SK-N-MC (cell line): ENCODE data around the gene DNMT3B.

Source experiments
- FOXP2 ChIP-seq: optimal IDR thresholded peaks from 2 replicates; pipeline ENCODE3; 2011; ENCODE audit warnings: mild to moderate bottlenecking, moderate library complexity; ENCODE audit not compliant: insufficient read depth; ENCODE audit errors: extremely low read length, control extremely low read depth
- POLR2AphosphoS5 ChIP-seq: IDR thresholded peaks from 2 replicates; pipeline ENCODE4 v1.6.1; 2012; ENCODE audit warnings: mild to moderate bottlenecking, low read depth, low read length, borderline replicate concordance

DNA sequence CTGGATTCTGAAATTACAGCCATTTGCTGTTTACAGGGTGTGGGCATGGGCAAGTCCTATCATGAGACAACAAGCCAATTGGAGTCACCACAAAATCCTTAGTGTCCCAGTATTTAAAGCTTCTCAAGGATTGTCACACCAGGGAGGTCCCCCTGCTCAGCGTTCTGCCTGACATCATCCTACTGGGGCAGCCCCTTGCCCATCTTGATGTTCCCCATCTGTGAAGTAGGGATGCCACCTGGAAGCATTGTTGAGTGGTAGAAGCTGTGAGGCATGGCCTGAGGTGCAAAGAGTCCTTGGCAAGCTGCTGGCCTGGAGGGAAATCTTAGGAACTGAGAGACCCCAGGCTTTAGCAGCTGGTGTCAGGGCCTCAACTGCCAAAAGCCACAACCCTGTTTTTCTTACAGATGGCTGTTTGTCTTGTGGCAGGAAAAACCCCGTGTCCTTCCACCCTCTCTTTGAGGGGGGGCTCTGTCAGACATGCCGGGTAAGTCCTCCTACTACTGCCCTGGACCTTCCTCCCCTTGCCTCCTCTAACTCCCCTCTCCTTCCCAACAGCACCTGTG, 34.3 kb downstream of the DNMT3B start:
- TF ChIP-seq POLR2AphosphoS5: no peak
- no peak for TF ChIP-seq FOXP2
